GM12801 (cell line): ENCODE measurements around the gene LDLRAD4.

Experiments
- CTCF ChIP-seq: IDR thresholded peaks from one replicate; pipeline ENCODE4 v1.5.1; 2011; ENCODE audit warnings: control low read depth; ENCODE audit not compliant: insufficient read length; ENCODE audit errors: extremely low read depth

The LDLRAD4 gene

DNA sequence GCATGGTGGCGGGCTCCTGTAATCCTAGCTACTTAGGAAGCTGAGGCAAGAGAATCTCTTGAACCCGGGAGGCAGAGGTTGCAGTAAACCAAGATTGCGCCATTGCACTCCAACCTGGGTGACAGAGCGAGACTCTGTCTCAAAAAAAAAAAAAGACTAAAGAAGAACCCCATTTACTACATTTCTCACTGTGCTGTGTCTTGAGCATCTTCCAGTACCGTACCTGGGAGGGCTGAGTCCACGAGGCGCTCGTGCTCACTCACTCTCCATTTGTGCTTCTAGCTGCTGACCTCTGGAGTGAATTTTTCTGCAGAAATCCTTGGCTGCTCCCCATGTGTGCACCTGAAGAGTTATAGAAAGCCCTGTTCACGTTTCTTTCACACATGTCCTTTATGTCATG lies 204.8 kb downstream of the LDLRAD4 start:
- no peak for TF ChIP-seq CTCF

DNA sequence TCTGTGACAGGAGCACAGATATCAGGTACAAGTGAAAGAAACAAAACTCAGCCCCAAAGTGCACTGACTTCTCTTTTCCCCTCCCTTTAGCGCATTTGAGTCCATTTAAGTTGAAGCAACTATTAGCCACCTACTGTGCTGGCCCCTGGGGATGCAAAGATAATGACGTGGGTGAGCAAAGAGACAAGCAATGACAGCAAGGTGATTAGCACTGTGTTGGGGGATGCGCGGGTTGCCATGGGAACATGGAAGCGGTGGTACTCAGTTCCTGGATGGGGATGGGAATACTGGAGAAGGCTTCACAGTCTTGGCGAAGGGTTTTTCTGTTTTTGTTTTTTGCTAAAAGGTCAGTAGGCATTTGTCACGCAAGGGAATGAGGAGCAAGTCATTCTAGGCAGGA lies 205.8 kb downstream of the LDLRAD4 start:
- TF ChIP-seq CTCF, result no peak

- no peak for TF ChIP-seq CTCF
These were observed 207.0 kb downstream of the LDLRAD4 start for GRCh38 chr18:13425357-13426091.

DNA sequence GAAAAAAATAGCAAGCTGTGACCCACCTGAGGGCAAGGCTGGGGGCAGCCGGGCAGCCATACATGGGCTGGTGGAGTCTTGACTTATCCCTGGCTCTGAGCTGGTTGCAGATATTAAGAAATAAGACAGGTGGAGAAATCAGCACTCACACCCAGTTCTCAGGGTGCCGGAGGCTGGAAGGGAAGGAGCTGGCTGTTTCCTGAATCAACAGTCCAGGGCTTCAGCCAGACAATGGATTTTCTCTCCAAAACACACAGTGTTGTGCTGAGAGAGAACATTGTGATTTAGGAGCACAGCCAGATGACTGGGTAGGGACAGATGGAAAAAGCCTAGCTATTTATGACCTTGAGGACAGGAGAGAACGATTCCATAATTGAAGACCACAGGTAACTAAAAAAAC lies 208.8 kb downstream of the LDLRAD4 start:
- no peak for TF ChIP-seq CTCF

- no peak for TF ChIP-seq CTCF
These were observed 209.8 kb downstream of the LDLRAD4 start for GRCh38 chr18:13428319-13428718.

- TF ChIP-seq CTCF, result no peak
These were observed 210.5 kb downstream of the LDLRAD4 start for GRCh38 chr18:13429016-13429415.

DNA sequence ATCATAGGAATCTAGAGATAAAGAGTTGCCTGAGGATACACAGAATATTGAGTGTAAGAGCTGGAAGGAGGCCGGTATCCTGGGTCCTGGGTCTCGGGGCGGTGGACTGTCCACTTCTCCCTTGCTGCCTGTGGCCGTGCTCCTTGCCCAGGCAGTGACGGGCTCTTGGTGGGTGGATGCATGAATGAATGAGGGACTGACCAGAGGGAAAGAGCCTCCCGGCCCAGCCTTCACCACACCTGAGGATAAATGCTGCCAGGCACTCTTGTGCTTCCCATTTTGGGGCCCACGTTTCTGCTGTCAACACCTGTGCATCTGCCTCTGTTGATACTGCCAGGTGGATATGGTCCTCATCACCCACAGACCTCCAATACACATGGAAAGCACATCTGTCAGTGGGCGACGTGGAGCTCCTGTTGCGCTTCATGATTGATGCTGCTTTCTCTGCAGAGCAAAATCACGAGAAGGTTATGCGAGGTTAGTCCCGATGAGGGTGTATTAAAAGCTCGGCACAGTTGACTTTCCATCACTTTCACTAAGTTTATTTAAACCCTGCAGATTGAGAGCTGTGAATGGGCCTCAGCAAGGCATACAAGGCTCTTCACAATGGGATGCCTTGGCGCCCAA lies 211.4 kb downstream of the LDLRAD4 start:
- no peak for TF ChIP-seq CTCF
